OCI-LY3 (cell line): ENCODE measurements around the gene STK32C.

Experiments
- EZH2phosphoT487 ChIP-seq: fragments of 200-600 bp; shearing (Covaris generic); IDR thresholded peaks from 2 replicates; pipeline ENCODE4 v1.6.1; 2018; ENCODE audit warnings: antibody characterized with exemption, mixed run types, low read depth
- TF ChIP-seq, protein P1 (sequence below): fragments of 200-600, 300-600 bp; sonication (generic); IDR thresholded peaks from 2 replicates; pipeline ENCODE4 v1.5.1; 2014; ENCODE audit warnings: antibody characterized with exemption, low read length, low read depth

DNA sequence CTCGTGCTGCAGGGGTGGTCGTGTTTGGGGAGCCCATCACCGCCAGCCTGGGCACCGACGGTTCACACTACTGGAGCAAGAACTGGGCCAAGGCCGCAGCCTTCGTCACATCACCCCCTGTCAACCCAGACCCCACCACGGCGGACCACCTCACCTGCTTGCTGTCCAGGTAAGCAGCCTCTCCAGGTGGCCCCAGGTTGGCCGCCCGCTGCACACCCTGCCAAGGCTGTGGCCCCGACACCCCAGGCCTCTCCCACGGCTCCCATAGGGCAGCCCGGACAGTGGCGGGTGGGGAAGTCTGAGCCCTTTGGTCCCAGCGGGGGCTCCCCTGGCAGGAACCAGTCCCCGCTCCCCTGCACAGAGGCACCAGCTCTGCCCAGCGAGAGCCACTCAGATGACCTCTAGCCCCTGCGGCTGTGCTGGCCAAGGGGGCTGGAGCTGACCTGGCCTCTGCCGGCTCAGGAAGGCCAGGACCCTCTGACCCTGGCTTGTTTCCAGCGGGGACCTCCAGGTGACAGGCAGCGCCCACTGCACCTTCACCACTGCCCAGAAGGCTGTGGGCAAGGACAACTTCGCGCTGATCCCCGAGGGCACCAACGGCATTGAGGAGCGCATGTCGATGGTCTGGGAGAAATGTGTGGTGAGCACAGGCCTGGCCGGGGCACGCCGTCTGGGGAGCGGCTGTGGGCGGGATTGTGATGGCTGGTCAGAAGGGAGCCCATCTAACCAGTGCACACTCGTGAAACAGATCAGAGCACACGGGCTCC is 107.2 kb downstream of the STK32C start:
- TF ChIP-seq, protein P1, sequence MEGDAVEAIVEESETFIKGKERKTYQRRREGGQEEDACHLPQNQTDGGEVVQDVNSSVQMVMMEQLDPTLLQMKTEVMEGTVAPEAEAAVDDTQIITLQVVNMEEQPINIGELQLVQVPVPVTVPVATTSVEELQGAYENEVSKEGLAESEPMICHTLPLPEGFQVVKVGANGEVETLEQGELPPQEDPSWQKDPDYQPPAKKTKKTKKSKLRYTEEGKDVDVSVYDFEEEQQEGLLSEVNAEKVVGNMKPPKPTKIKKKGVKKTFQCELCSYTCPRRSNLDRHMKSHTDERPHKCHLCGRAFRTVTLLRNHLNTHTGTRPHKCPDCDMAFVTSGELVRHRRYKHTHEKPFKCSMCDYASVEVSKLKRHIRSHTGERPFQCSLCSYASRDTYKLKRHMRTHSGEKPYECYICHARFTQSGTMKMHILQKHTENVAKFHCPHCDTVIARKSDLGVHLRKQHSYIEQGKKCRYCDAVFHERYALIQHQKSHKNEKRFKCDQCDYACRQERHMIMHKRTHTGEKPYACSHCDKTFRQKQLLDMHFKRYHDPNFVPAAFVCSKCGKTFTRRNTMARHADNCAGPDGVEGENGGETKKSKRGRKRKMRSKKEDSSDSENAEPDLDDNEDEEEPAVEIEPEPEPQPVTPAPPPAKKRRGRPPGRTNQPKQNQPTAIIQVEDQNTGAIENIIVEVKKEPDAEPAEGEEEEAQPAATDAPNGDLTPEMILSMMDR = no peak
- TF ChIP-seq EZH2phosphoT487 = no peak
